Measurements from ENCODE around the gene MYO9A.

MYO9A gene

DNA sequence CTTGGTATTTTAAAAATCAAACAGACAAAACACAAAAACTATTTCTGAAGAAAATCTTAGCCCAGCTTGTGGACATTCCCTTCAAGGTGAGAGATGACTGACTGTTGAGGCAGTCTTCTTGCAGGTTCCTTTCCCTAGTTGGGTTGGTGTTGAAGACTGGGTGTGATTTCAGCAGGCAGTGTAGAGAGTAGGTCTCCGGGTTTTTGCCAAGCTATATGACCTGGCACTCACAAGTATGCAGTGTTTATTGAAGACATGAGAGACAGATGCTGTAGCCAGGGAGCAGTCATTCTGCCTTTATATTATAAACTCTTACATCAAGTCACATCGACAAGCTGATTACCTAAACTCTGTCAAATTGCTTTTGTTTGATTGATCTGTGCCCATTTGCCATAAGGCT is 17.8 kb upstream of the MYO9A start:
- H3K27me3 ChIP-seq (ENCODE audit: insufficient read depth, low read length), result no peaks in the 10 kb centered on the region
- no peak overlapping the region for H2AFZ ChIP-seq (ENCODE audit: low read length, unreplicated experiment)
- H3K4me1 ChIP-seq (ENCODE audit: control insufficient read depth, insufficient read depth, low read length, unreplicated experiment), result no peaks in the 10 kb centered on the region
- no peak overlapping the region for H3K4me3 ChIP-seq (ENCODE audit: low read depth, low read length)
- no peak overlapping the region for H3K27ac ChIP-seq (ENCODE audit: low read depth, low read length)
- no peaks in the 10 kb centered on the region for H3K79me2 ChIP-seq (ENCODE audit: control insufficient read depth, insufficient read depth, low read length, unreplicated experiment)
- H3K36me3 ChIP-seq (ENCODE audit: insufficient read depth, low read length), result no peaks in the 10 kb centered on the region

DNA sequence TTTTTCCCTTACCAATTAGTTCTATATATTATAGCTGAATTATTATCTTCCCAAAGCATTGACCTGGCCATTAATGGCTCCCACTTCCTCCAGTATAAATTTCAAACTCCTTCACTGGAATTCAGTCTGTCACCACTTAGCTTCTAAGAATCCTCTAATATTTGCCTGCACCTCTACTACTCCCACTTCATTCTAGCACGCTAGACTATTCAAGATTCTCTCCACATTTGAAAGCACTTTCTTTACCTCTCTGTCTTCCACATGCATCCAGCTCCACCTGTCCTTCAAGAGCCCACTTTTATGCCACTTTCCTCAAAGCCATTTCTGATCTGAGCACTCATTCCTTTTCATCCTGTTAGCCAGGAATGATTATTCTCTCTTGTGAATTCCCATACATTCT is 15.3 kb upstream of the MYO9A start:
- Histone ChIP-seq H3K79me2 (ENCODE audit: control insufficient read depth, insufficient read depth, low read length, unreplicated experiment) (no peaks in the 10 kb centered on the region), H3K27ac (ENCODE audit: low read depth, low read length) (no peak overlapping the region), H2AFZ (ENCODE audit: low read length, unreplicated experiment) (no peak overlapping the region), H3K36me3 (ENCODE audit: insufficient read depth, low read length) (no peaks in the 10 kb centered on the region), H3K4me3 (ENCODE audit: low read depth, low read length) (no peak overlapping the region), H3K27me3 (ENCODE audit: insufficient read depth, low read length) (no peaks in the 10 kb centered on the region), H3K4me1 (ENCODE audit: control insufficient read depth, insufficient read depth, low read length, unreplicated experiment) (no peaks in the 10 kb centered on the region)

DNA sequence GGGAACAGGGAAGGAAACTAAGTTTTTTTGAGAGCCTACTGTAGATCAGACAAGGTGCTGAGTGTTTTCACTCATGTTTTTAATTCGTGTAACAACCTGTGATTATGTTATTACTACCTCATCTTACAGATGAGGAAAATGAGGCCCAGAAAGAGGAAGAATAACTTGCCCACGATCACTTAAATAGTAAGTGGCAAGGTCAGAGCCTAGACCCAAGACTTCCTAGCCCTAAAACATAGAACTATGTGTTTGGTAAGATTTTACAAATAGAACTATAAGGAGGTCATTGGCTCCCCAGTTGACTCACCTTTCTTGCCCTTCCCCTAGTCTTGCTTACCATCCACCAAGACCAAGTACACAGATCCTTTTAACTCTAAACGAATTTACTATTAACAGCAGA is 14.0 kb upstream of the MYO9A start:
- H3K27ac ChIP-seq (ENCODE audit: low read depth, low read length), result no peak overlapping the region
- no peak overlapping the region for H2AFZ ChIP-seq (ENCODE audit: low read length, unreplicated experiment)
- H3K4me3 ChIP-seq (ENCODE audit: low read depth, low read length), result no peak overlapping the region
- H3K36me3 ChIP-seq (ENCODE audit: insufficient read depth, low read length), result no peaks in the 10 kb centered on the region
- no peaks in the 10 kb centered on the region for H3K79me2 ChIP-seq (ENCODE audit: control insufficient read depth, insufficient read depth, low read length, unreplicated experiment)
- no peaks in the 10 kb centered on the region for H3K27me3 ChIP-seq (ENCODE audit: insufficient read depth, low read length)
- no peaks in the 10 kb centered on the region for H3K4me1 ChIP-seq (ENCODE audit: control insufficient read depth, insufficient read depth, low read length, unreplicated experiment)

DNA sequence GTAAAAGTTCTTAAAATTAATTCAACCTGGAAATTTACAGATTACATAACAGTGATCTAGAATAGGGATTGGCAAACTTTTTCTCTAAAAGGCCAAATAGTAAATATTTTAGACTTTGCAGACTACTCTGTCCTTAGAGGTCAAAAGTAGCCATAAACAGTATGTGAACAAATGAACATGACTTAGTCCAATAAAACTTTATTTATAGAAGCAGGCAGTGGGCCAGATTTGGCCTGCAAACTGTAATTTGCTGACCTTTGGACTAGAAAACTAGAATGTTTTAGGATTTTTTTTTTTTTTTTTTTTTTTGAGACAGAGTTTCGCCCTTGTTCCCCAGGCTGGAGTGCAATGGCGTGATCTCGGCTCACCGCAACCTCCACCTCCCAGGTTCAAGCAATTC is 12.3 kb upstream of the MYO9A start:
- H3K79me2 ChIP-seq (ENCODE audit: control insufficient read depth, insufficient read depth, low read length, unreplicated experiment), result no peaks in the 10 kb centered on the region
- H3K36me3 ChIP-seq (ENCODE audit: insufficient read depth, low read length), result no peaks in the 10 kb centered on the region
- no peak overlapping the region for H3K27ac ChIP-seq (ENCODE audit: low read depth, low read length)
- H2AFZ ChIP-seq (ENCODE audit: low read length, unreplicated experiment), result no peak overlapping the region
- no peak overlapping the region for H3K4me3 ChIP-seq (ENCODE audit: low read depth, low read length)
- no peaks in the 10 kb centered on the region for H3K4me1 ChIP-seq (ENCODE audit: control insufficient read depth, insufficient read depth, low read length, unreplicated experiment)
- H3K27me3 ChIP-seq (ENCODE audit: insufficient read depth, low read length), result no peaks in the 10 kb centered on the region

DNA sequence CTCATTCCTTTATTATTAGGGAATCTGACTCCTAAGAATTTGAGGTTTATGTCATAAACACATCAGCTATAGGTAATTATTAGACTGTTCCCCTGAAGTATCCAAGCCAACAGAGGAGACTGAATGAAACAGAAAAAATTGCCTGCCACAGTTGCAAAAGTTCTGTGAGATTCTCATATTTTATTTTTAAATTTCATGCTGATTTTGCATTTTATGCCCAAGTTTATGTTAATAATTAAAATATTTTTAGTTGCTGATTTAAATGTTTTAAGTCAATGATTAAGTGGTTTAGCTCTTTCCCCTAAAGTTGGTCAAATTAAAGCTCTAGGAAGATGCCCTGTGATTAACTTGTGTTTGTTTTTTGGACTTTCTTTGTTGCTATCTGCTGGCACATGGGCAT is 10.4 kb upstream of the MYO9A start:
- H2AFZ ChIP-seq (ENCODE audit: low read length, unreplicated experiment), result no peak overlapping the region
- H3K27ac ChIP-seq (ENCODE audit: low read depth, low read length), result no peak overlapping the region
- no peaks in the 10 kb centered on the region for H3K4me1 ChIP-seq (ENCODE audit: control insufficient read depth, insufficient read depth, low read length, unreplicated experiment)
- no peaks in the 10 kb centered on the region for H3K27me3 ChIP-seq (ENCODE audit: insufficient read depth, low read length)
- H3K4me3 ChIP-seq (ENCODE audit: low read depth, low read length), result no peak overlapping the region
- H3K36me3 ChIP-seq (ENCODE audit: insufficient read depth, low read length), result no peaks in the 10 kb centered on the region
- H3K79me2 ChIP-seq (ENCODE audit: control insufficient read depth, insufficient read depth, low read length, unreplicated experiment), result no peaks in the 10 kb centered on the region

DNA sequence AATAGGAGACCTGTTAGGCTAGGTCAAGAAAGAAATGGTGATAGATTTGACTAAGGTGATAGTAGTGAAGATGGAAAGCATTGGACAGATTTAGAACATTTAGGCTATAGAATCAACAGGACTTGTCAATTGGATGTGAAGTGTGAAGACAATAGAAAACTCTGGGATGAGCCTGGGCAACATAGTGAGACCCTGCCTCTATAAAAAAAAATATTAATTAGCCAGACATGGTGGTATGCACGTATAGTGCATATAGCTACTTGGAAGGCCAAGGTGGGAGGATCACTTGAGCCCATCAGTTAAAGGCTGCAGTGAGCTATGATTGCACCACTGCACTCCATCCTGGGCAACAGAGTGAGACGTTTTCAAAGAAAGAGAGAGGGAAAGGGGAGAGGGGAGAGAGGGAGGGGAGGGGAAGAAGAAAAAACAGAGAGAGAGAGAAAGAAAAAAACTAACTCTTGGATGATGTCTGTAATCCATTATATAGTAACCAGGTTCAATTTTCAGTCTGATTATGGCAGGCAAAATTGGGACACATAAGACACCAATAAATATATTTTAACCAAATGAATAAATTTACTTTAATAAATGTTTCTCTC is 9.9 kb upstream of the MYO9A start:
- H3K4me1 ChIP-seq (ENCODE audit: control insufficient read depth, insufficient read depth, low read length, unreplicated experiment), result no peaks in the 10 kb centered on the region
- no peak overlapping the region for H3K27ac ChIP-seq (ENCODE audit: low read depth, low read length)

DNA sequence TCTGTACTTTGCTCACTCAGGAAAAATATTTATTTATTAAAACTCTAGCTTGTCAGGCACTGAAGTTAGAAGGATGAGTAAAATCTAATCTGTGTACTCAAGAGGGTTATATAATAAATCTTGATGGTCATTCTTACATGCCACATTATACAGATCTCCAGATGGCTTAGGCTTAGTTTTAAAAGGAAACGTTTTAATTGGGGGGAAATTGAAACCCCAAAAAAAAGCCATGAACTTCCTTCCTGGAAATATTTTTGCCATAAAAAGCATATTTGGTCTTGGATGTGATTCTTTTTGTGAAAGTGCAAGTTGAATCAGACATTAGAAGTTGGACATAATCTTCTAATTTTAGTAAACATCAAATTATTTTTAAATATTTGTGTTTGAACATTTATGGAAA is 6.3 kb upstream of the MYO9A start:
- Histone ChIP-seq H3K27ac (ENCODE audit: low read depth, low read length) (no peak overlapping the region), H3K4me3 (ENCODE audit: low read depth, low read length) (no peak overlapping the region)

More for the DNA sequence above, 9.9 kb upstream of the MYO9A start:
- no peaks in the 10 kb centered on the region for H3K27me3 ChIP-seq (ENCODE audit: insufficient read depth, low read length)
- no peaks in the 10 kb centered on the region for H3K36me3 ChIP-seq (ENCODE audit: insufficient read depth, low read length)
- no peak overlapping the region for H2AFZ ChIP-seq (ENCODE audit: low read length, unreplicated experiment)
- H3K4me3 ChIP-seq (ENCODE audit: low read depth, low read length), result no peak overlapping the region
- H3K79me2 ChIP-seq (ENCODE audit: control insufficient read depth, insufficient read depth, low read length, unreplicated experiment), result no peaks in the 10 kb centered on the region

GRCh38 chr15:72117486-72118016 is 399 bp downstream of the MYO9A start:
- Histone ChIP-seq H3K79me2 (ENCODE audit: control insufficient read depth, insufficient read depth, low read length, unreplicated experiment) (peaks cover 51% of the 10 kb centered on the region), H3K36me3 (ENCODE audit: insufficient read depth, low read length) (no peaks in the 10 kb centered on the region), H3K4me3 (ENCODE audit: low read depth, low read length) (peak overlapping the region; percentile 91), H3K27ac (ENCODE audit: low read depth, low read length) (peak overlapping the region; percentile 68), H3K27me3 (ENCODE audit: insufficient read depth, low read length) (no peaks in the 10 kb centered on the region), H3K4me1 (ENCODE audit: control insufficient read depth, insufficient read depth, low read length, unreplicated experiment) (peaks cover 14% of the 10 kb centered on the region), H2AFZ (ENCODE audit: low read length, unreplicated experiment) (peak overlapping the region; percentile 67)

More for the DNA sequence above, 6.3 kb upstream of the MYO9A start:
- no peaks in the 10 kb centered on the region for H3K27me3 ChIP-seq (ENCODE audit: insufficient read depth, low read length)
- no peaks in the 10 kb centered on the region for H3K36me3 ChIP-seq (ENCODE audit: insufficient read depth, low read length)
- no peak overlapping the region for H2AFZ ChIP-seq (ENCODE audit: low read length, unreplicated experiment)
- H3K4me1 ChIP-seq (ENCODE audit: control insufficient read depth, insufficient read depth, low read length, unreplicated experiment), result peaks cover under 1% of the 10 kb centered on the region
- H3K79me2 ChIP-seq (ENCODE audit: control insufficient read depth, insufficient read depth, low read length, unreplicated experiment), result peaks cover under 1% of the 10 kb centered on the region

- H3K27ac ChIP-seq (ENCODE audit: low read depth, low read length), result peak overlapping the region; percentile 68
- peak overlapping the region; percentile 67 for H2AFZ ChIP-seq (ENCODE audit: low read length, unreplicated experiment)
- no peaks in the 10 kb centered on the region for H3K36me3 ChIP-seq (ENCODE audit: insufficient read depth, low read length)
- no peaks in the 10 kb centered on the region for H3K27me3 ChIP-seq (ENCODE audit: insufficient read depth, low read length)
- peaks cover 57% of the 10 kb centered on the region for H3K79me2 ChIP-seq (ENCODE audit: control insufficient read depth, insufficient read depth, low read length, unreplicated experiment)
- peaks cover 14% of the 10 kb centered on the region for H3K4me1 ChIP-seq (ENCODE audit: control insufficient read depth, insufficient read depth, low read length, unreplicated experiment)
- peak overlapping the region; percentile 91 for H3K4me3 ChIP-seq (ENCODE audit: low read depth, low read length)
These were observed 1.0 kb downstream of the MYO9A start for GRCh38 chr15:72116731-72117485.

DNA sequence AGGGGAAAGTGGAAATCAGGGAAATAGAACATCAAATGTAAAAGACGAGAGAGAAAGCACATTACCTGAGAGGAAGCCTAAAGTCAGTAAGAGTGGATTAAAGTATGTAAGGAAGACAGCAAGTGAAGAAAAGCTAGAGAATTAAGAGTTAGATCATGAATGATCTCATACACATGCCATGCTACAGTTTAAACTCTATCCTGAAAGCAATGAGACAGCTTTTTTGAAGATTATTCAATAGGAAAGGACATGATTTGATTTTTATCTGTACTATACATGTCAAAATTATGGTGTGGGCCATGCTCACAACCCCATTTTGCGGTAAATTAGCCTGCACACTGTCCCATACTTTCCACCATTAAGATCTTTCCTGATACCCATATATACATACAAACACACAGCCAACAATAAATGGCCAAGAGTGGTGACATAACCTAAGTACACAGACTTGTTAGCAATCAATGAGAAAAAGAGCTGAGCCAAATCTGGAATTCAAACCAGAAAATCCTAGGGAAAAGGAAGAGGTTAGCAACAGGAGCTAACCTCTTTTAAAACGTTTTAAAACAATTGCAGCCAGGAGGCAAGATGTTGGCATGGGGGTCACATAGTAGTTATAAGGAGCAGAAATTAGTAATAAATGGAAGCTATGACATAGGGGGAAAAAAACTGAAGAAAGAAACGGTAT is 4.5 kb downstream of the MYO9A start:
- Histone ChIP-seq H3K36me3 (ENCODE audit: insufficient read depth, low read length) (no peaks in the 10 kb centered on the region), H3K4me1 (ENCODE audit: control insufficient read depth, insufficient read depth, low read length, unreplicated experiment) (peaks cover 14% of the 10 kb centered on the region), H3K79me2 (ENCODE audit: control insufficient read depth, insufficient read depth, low read length, unreplicated experiment) (peaks cover 61% of the 10 kb centered on the region), H3K27me3 (ENCODE audit: insufficient read depth, low read length) (no peaks in the 10 kb centered on the region), H3K4me3 (ENCODE audit: low read depth, low read length) (no peak overlapping the region), H2AFZ (ENCODE audit: low read length, unreplicated experiment) (no peak overlapping the region), H3K27ac (ENCODE audit: low read depth, low read length) (no peak overlapping the region)
